Iris pigment epithelial cell (primary cell): ENCODE data around the gene GALNT10.

Experiments
- DNase-seq: peaks from one replicate; pipeline ENCODE4 v3.0.0-alpha.2; 2011; ENCODE audit warnings: low read depth

Gene GALNT10

GRCh38 chr5:154236536-154237375 lies 46.2 kb downstream of the GALNT10 start:
- no peak for DNase-seq

- no peak for DNase-seq
Measured at GRCh38 chr5:154237376-154237743, 46.8 kb downstream of the GALNT10 start.

- no peak for DNase-seq
Measured at GRCh38 chr5:154237946-154238345, 47.4 kb downstream of the GALNT10 start.

GRCh38 chr5:154238776-154239481 lies 48.4 kb downstream of the GALNT10 start:
- DNase-seq = no peak

- DNase-seq = no peak
Measured at GRCh38 chr5:154240595-154240994, 50.1 kb downstream of the GALNT10 start.

GRCh38 chr5:154241021-154241420 lies 50.5 kb downstream of the GALNT10 start:
- DNase-seq = no peak

GRCh38 chr5:154242442-154242841 lies 51.9 kb downstream of the GALNT10 start:
- DNase-seq = no peak

- no peak for DNase-seq
Measured at GRCh38 chr5:154242964-154243376, 52.4 kb downstream of the GALNT10 start.

GRCh38 chr5:154243736-154244135 lies 53.2 kb downstream of the GALNT10 start:
- DNase-seq = peak; percentile 48

GRCh38 chr5:154244476-154244875 lies 53.9 kb downstream of the GALNT10 start:
- no peak for DNase-seq

GRCh38 chr5:154248691-154249090 lies 58.2 kb downstream of the GALNT10 start:
- DNase-seq = no peak

GRCh38 chr5:154249826-154250225 lies 59.3 kb downstream of the GALNT10 start:
- no peak for DNase-seq

GRCh38 chr5:154251529-154251928 lies 61.0 kb downstream of the GALNT10 start:
- no peak for DNase-seq

- no peak for DNase-seq
Measured at GRCh38 chr5:154253807-154254206, 63.3 kb downstream of the GALNT10 start.

GRCh38 chr5:154254896-154255295 lies 64.4 kb downstream of the GALNT10 start:
- DNase-seq = no peak

- DNase-seq = no peak
Measured at GRCh38 chr5:154257046-154257445, 66.5 kb downstream of the GALNT10 start.

- no peak for DNase-seq
Measured at GRCh38 chr5:154258531-154259217, 68.1 kb downstream of the GALNT10 start.

GRCh38 chr5:154260224-154260927 lies 69.8 kb downstream of the GALNT10 start:
- peak; percentile 53 for DNase-seq

GRCh38 chr5:154262342-154262741 lies 71.8 kb downstream of the GALNT10 start:
- DNase-seq = no peak

- DNase-seq = no peak
Measured at GRCh38 chr5:154264549-154265196, 74.1 kb downstream of the GALNT10 start.

GRCh38 chr5:154265197-154265773 lies 74.8 kb downstream of the GALNT10 start:
- DNase-seq = no peak
